GM21529 (cell line): ENCODE measurements around the gene LYZ.
A peak's percentile ranks its signal among the peaks of the same experiment; 100 is the strongest.
"Not testable (repeated sequence)": the region's sequence is repeated elsewhere in the genome, so short reads cannot be mapped to it uniquely, and the experiment has no call there.

Experiments used
- ATAC-seq: cut with Tn5 transposase; IDR thresholded peaks from one replicate; pipeline ENCODE4 v1.9.1; 2021; ENCODE audit not compliant: unreplicated experiment

Gene LYZ

GRCh38 chr12:69348162-69348938, at the start of gene LYZ:
TSS of gene LYZ (plus strand) at chr12:69348381. CDS start at chr12:69348409, 28 bp downstream.
- ATAC-seq = no peak

GRCh38 chr12:69298947-69299346, 49.2 kb upstream of the LYZ start:
- no peak for ATAC-seq

- no peak for ATAC-seq
Observed at GRCh38 chr12:69304284-69304683, 43.9 kb upstream of the LYZ start.

GRCh38 chr12:69309461-69309860, 38.7 kb upstream of the LYZ start:
- no peak for ATAC-seq

GRCh38 chr12:69313209-69313608, 35.0 kb upstream of the LYZ start:
- ATAC-seq = no peak

- ATAC-seq = not testable (repeated sequence)
Observed at GRCh38 chr12:69316784-69317183, 31.4 kb upstream of the LYZ start.

GRCh38 chr12:69317233-69317632, 30.9 kb upstream of the LYZ start:
- ATAC-seq = not testable (repeated sequence)

GRCh38 chr12:69318225-69318624, 30.0 kb upstream of the LYZ start:
- ATAC-seq = no peak

GRCh38 chr12:69321351-69321750, 26.8 kb upstream of the LYZ start:
- no peak for ATAC-seq

GRCh38 chr12:69324797-69325466, 23.2 kb upstream of the LYZ start:
- peak; percentile 96 for ATAC-seq

- ATAC-seq = no peak
Observed at GRCh38 chr12:69328426-69328825, 19.8 kb upstream of the LYZ start.

GRCh38 chr12:69329669-69330428, 18.3 kb upstream of the LYZ start:
- ATAC-seq = no peak

- peak; percentile 81 for ATAC-seq
Observed at GRCh38 chr12:69330475-69331473, 17.4 kb upstream of the LYZ start.

- no peak for ATAC-seq
Observed at GRCh38 chr12:69331519-69331908, 16.7 kb upstream of the LYZ start.

- no peak for ATAC-seq
Observed at GRCh38 chr12:69331909-69332684, 16.1 kb upstream of the LYZ start.

- ATAC-seq = no peak
Observed at GRCh38 chr12:69332815-69333358, 15.3 kb upstream of the LYZ start.

- ATAC-seq = no peak
Observed at GRCh38 chr12:69334158-69334557, 14.0 kb upstream of the LYZ start.

GRCh38 chr12:69337311-69338090, 10.7 kb upstream of the LYZ start:
- no peak for ATAC-seq
